Liver (tissue), 3 donors: Measurements from ENCODE around the gene ADTRP.

ENCODE experiments used
- CTCF ChIP-seq: fragments of 150-350 bp; IDR thresholded peaks from 2 replicates; pipeline ENCODE4 v1.5.1; 2017; ENCODE audit warnings: improper control_type of control experiment, low read depth, low read length; ENCODE audit not compliant: missing input control
- GABPA ChIP-seq, 2 donors: IDR thresholded peaks in 1 of 2; conservative IDR thresholded peaks in 1 of 2; 2 replicates each; pipeline ENCODE4 v1.6.1; 2016; ENCODE audit warnings: antibody characterized with exemption in 2 of 2, mild to moderate bottlenecking in 1 of 2, moderate library complexity in 1 of 2
- JUND ChIP-seq, 2 donors: IDR thresholded peaks; 2 replicates each; pipeline ENCODE4 v1.6.1; 2016; ENCODE audit warnings: antibody characterized with exemption in 2 of 2
- MAX ChIP-seq: IDR thresholded peaks from 2 replicates; pipeline ENCODE4 v1.6.1; 2016; ENCODE audit warnings: antibody characterized with exemption
- RAD21 ChIP-seq, 2 donors: IDR thresholded peaks; 2 replicates each; pipeline ENCODE4 v1.6.1; 2016; ENCODE audit warnings: antibody characterized with exemption in 2 of 2, mild to moderate bottlenecking in 2 of 2
- TAF1 ChIP-seq: conservative IDR thresholded peaks from 2 replicates; pipeline ENCODE4 v1.6.1; 2016; ENCODE audit warnings: antibody characterized with exemption, mild to moderate bottlenecking
- TF ChIP-seq, protein P1 (sequence below): IDR thresholded peaks from 2 replicates; pipeline ENCODE4 v1.6.1; 2016; ENCODE audit warnings: antibody characterized with exemption
- donor health status: healthy.
- donor health status: healthy.

- TF ChIP-seq CTCF (no peak), TAF1 (no peak), JUND (IDR thresholded peaks at IDR 0.05) (no peak), GABPA (IDR thresholded peaks at IDR 0.05 in 1 of 2, conservative IDR thresholded peaks at IDR 0.05 in 1 of 2) (no peak), MAX (no peak), RAD21 (IDR thresholded peaks at IDR 0.05) (no peak)
- TF ChIP-seq, protein P1, sequence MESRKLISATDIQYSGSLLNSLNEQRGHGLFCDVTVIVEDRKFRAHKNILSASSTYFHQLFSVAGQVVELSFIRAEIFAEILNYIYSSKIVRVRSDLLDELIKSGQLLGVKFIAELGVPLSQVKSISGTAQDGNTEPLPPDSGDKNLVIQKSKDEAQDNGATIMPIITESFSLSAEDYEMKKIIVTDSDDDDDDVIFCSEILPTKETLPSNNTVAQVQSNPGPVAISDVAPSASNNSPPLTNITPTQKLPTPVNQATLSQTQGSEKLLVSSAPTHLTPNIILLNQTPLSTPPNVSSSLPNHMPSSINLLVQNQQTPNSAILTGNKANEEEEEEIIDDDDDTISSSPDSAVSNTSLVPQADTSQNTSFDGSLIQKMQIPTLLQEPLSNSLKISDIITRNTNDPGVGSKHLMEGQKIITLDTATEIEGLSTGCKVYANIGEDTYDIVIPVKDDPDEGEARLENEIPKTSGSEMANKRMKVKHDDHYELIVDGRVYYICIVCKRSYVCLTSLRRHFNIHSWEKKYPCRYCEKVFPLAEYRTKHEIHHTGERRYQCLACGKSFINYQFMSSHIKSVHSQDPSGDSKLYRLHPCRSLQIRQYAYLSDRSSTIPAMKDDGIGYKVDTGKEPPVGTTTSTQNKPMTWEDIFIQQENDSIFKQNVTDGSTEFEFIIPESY: no peak
These were observed 31.6 kb downstream of the ADTRP start for GRCh38 chr6:11747021-11747420.
